Measurements from ENCODE around the gene EPHA4.

EPHA4 gene

DNA sequence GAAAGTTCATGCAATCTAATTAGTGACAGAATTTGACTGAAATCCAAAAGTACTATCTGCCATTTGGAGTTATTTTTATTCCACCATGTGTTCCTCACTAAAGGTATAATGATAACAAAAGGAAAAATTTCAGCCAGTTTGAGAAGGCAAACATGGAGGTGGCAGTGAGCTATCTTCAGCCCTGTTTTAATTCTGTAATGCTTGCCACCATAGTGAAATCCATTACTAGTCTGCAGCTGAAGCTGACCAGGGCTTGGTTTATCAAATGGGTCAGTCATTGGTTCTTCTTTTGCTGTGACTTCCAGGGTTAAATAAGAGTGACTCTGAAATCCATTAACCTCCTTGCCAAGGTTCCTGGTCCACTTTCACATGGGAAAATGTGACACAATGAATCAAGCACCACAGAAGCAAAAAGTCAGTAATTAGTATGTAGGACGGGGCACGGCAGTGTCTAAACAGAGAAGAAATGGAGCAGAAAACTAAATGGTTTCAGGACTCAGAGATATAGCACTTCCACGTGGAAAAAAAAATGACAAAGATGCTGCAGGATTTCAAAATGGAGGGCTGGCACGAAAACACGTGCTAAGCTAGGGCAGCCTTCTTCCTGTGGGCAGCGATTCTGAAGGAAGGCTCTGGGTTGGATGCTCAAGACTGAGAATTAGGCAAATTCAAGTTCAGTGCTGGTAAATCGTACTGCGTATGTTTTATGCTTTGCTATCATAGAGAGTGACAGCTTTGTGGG is 87.2 kb downstream of the EPHA4 start:
- H2AFZ ChIP-seq (ENCODE audit: low read depth, low read length), result no peak overlapping the region
- ATAC-seq (ENCODE audit: insufficient read depth, low read depth), result no peak
- H3K4me2 ChIP-seq (ENCODE audit: insufficient read depth, low read length), result no peak overlapping the region
- H4K20me1 ChIP-seq (ENCODE audit: insufficient read depth, low read length), result no peaks in the 10 kb centered on the region
- no peak overlapping the region for H3K4me3 ChIP-seq (ENCODE audit: low read depth in 1 of 2, low read length in 2 of 2)
- no peaks in the 10 kb centered on the region for H3K9me3 ChIP-seq (ENCODE audit: insufficient read depth, low read length, severe bottlenecking)
- H3K79me2 ChIP-seq (ENCODE audit: insufficient read depth, low read length), result no peaks in the 10 kb centered on the region
- no peak for TF ChIP-seq CTCF (IDR thresholded peaks at IDR 0.05; ENCODE audit: borderline replicate concordance, extremely low read depth, low read length, poor library complexity, severe bottlenecking)
- no peak for TF ChIP-seq EZH2 (IDR thresholded peaks at IDR 0.05; ENCODE audit: borderline replicate concordance, low read depth, low read length, severe bottlenecking)
- no peaks in the 10 kb centered on the region for H3K36me3 ChIP-seq (ENCODE audit: insufficient read depth, low read length)
- no peak for DNase-seq
- no peak overlapping the region for H3K27ac ChIP-seq (ENCODE audit: low read length)
- no peaks in the 10 kb centered on the region for H3K27me3 ChIP-seq (ENCODE audit: insufficient read depth, low read length, poor library complexity)
- H3K4me1 ChIP-seq (ENCODE audit: insufficient read depth, low read length), result no peaks in the 10 kb centered on the region
- H3K9ac ChIP-seq (ENCODE audit: low read depth, low read length), result no peak overlapping the region

- Histone ChIP-seq H3K36me3 (ENCODE audit: insufficient read depth, low read length) (no peaks in the 10 kb centered on the region), H3K9ac (ENCODE audit: low read depth, low read length) (no peak overlapping the region), H3K27ac (ENCODE audit: low read length) (no peak overlapping the region), H3K79me2 (ENCODE audit: insufficient read depth, low read length) (no peaks in the 10 kb centered on the region), H3K27me3 (ENCODE audit: insufficient read depth, low read length, poor library complexity) (no peaks in the 10 kb centered on the region), H3K4me3 (ENCODE audit: low read depth in 1 of 2, low read length in 2 of 2) (no peak overlapping the region), H3K9me3 (ENCODE audit: insufficient read depth, low read length, severe bottlenecking) (no peaks in the 10 kb centered on the region), H4K20me1 (ENCODE audit: insufficient read depth, low read length) (no peaks in the 10 kb centered on the region), H3K4me1 (ENCODE audit: insufficient read depth, low read length) (no peaks in the 10 kb centered on the region), H2AFZ (ENCODE audit: low read depth, low read length) (no peak overlapping the region), H3K4me2 (ENCODE audit: insufficient read depth, low read length) (no peak overlapping the region)
- ATAC-seq (ENCODE audit: insufficient read depth, low read depth), result no peak
- TF ChIP-seq EZH2 (IDR thresholded peaks at IDR 0.05; ENCODE audit: borderline replicate concordance, low read depth, low read length, severe bottlenecking) (no peak), CTCF (IDR thresholded peaks at IDR 0.05; ENCODE audit: borderline replicate concordance, extremely low read depth, low read length, poor library complexity, severe bottlenecking) (no peak)
- no peak for DNase-seq
Measured at GRCh38 chr2:221482666-221483455, 89.2 kb downstream of the EPHA4 start.

DNA sequence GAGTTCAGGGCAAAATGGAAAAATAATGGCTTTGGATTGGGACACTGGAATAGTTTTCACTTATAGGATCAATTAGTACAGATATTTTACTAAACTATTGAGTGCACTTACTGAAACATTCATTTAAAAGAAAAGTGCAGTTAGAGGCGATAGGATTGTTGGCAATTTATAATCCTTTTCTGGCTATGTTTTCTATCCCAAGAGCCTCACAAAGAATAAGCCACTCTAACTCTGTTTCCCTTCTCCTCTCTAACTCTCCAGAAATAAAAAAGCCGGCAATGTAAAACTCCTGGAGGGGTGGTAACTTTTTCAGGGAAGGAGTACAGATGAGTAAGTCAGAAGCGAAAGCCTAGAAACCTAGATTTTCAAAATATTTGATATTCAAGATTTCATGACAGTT is 91.3 kb downstream of the EPHA4 start:
- Histone ChIP-seq H3K27ac (ENCODE audit: low read length) (no peak overlapping the region), H3K4me2 (ENCODE audit: insufficient read depth, low read length) (no peak overlapping the region)

More for the DNA sequence above, 91.3 kb downstream of the EPHA4 start:
- Histone ChIP-seq H4K20me1 (ENCODE audit: insufficient read depth, low read length) (no peaks in the 10 kb centered on the region), H2AFZ (ENCODE audit: low read depth, low read length) (no peak overlapping the region), H3K9me3 (ENCODE audit: insufficient read depth, low read length, severe bottlenecking) (no peaks in the 10 kb centered on the region), H3K27me3 (ENCODE audit: insufficient read depth, low read length, poor library complexity) (no peaks in the 10 kb centered on the region), H3K36me3 (ENCODE audit: insufficient read depth, low read length) (no peaks in the 10 kb centered on the region), H3K4me3 (ENCODE audit: low read depth in 1 of 2, low read length in 2 of 2) (no peak overlapping the region), H3K4me1 (ENCODE audit: insufficient read depth, low read length) (no peaks in the 10 kb centered on the region), H3K79me2 (ENCODE audit: insufficient read depth, low read length) (no peaks in the 10 kb centered on the region), H3K9ac (ENCODE audit: low read depth, low read length) (no peak overlapping the region)
- DNase-seq, result no peak
- TF ChIP-seq EZH2 (IDR thresholded peaks at IDR 0.05; ENCODE audit: borderline replicate concordance, low read depth, low read length, severe bottlenecking) (no peak), CTCF (IDR thresholded peaks at IDR 0.05; ENCODE audit: borderline replicate concordance, extremely low read depth, low read length, poor library complexity, severe bottlenecking) (no peak)
- no peak for ATAC-seq (ENCODE audit: insufficient read depth, low read depth)
